ENCODE data around the gene SLC25A45. TPM values are rescaled to one million over a fixed set of nuclear protein-coding genes. Genes with fewer than 3 reads are reported as not detected.

The SLC25A45 gene
- total RNA-seq, 2 donors from 2014 or later, result 11.7 to 13.3 TPM

DNA sequence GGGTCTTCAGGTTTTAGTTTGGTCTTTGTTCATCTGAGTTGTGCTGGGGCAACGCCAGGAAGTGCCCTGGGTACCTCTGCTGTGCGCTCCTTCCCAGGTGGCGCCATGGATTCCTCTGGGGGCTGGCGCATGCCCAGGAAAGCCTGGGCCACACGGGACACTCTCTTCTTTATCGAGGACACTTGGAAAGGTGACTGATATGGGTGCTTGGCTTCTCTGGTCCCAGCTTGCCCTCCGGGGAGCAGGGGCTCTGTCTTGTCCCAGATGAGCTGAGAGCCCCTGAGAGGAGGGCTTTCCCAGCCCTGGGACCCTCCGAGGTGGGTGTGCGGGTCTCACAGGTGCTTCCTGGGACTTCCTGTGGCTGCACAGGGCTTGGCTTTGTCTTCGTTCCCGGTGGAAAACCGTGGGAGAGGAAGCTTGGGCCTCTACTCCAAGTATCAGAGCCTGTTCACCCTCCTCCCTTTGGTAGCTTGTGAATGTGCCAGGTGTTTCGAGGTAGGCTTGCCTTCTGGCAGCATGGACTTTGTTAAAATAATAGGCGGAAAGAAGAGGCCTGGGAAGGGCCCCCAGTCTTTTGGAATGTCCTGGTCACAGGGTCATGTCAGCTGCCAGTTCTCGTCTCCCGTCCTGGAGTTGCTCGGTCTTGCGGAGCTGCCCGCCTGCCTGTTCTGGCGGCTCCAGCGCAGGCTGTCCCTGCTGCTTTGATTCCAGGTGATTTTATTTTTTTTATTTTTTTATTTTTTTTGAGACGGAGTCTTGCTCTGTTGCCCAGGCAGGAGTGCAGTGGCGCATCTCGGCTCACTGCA is 30.0 kb upstream of the SLC25A45 start:
- Histone ChIP-seq H3K27ac (no peak overlapping the region), H3K36me3 (no peaks in the 10 kb centered on the region), H3K4me3 (no peak overlapping the region), H3K4me1 (replicated peaks) (peaks cover 4% of the 10 kb centered on the region), H3K9me3 (no peaks in the 10 kb centered on the region), H3K27me3 (replicated peaks; ENCODE audit: insufficient read depth) (no peaks in the 10 kb centered on the region)
- no peak for DNase-seq (ENCODE audit: low spot score)
- TF ChIP-seq, protein P1, sequence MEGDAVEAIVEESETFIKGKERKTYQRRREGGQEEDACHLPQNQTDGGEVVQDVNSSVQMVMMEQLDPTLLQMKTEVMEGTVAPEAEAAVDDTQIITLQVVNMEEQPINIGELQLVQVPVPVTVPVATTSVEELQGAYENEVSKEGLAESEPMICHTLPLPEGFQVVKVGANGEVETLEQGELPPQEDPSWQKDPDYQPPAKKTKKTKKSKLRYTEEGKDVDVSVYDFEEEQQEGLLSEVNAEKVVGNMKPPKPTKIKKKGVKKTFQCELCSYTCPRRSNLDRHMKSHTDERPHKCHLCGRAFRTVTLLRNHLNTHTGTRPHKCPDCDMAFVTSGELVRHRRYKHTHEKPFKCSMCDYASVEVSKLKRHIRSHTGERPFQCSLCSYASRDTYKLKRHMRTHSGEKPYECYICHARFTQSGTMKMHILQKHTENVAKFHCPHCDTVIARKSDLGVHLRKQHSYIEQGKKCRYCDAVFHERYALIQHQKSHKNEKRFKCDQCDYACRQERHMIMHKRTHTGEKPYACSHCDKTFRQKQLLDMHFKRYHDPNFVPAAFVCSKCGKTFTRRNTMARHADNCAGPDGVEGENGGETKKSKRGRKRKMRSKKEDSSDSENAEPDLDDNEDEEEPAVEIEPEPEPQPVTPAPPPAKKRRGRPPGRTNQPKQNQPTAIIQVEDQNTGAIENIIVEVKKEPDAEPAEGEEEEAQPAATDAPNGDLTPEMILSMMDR (IDR thresholded peaks at IDR 0.05), result no peak
- TF ChIP-seq POLR2A (IDR thresholded peaks at IDR 0.05) (no peak), POLR2AphosphoS5 (IDR thresholded peaks at IDR 0.05) (no peak)
- WGBS, result 73% methylated on average over 21 of the region's 24 CpGs
- intact Hi-C loops (cut with DNase I), result loop anchor here (10.0 kb wide), 1 partner anchor 48 kb away; no protein-coding TSS in a partner anchor

DNA sequence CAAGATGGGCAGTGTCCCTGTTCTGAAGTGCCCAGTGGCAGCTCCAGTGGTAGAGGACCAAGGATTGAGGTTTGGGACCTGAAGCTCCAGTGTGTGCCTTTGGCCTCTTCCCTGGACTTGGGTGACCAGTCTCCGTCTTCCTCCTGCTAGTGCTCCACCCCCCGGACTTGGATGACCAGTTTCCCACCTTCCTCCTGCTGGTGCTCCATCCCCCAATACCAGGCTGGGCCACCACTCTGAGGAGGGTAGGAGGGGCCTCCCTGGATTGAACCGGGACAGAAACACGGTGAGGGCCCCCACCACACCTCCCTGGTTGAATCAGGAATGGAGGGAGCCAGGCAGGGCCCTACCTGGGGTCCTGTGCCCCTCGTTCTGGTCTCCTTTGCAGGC is 29.2 kb upstream of the SLC25A45 start:
- no peak overlapping the region for H3K27ac ChIP-seq
- no peak for DNase-seq (ENCODE audit: low spot score)
- TF ChIP-seq POLR2A (IDR thresholded peaks at IDR 0.05), result no peak

DNA sequence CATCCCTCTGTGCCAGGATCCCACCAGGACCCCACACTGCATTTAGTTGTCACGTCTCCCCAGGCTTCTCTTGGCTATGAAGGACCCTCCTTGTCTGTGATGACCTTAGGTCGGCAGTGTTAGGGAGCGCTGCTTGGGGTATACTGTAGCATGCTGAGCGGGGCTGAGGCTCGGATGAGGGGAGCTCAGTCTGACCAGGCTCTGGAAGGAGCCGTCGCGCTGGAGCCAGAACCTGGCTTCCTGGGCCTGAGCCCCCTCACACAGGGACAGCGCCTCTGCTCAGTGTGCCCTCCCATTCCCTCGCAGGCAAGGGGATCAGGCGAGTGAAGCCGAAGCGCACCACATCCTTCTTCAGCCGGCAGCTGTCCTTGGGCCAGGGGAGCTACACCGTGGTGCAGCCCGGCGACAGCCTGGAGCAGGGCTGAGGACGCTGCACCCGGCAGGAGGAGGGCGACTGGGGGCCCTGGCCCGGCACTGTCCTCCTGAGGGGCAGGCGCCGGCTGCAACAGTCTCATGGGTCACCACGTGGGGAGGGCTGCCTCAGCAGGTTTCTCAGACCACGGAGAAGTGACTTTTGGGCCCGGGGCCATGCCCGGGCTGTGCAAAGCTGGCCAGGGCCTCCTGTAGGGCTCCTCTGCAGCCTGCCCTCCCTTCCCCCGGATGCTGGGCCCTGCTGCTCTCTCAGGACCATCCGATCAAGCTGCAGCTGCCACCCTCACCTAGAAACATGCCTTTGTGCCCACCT is 28.7 kb upstream of the SLC25A45 start:
- 90% methylated on average over 24 of the region's 29 CpGs for WGBS
- H3K27me3 ChIP-seq (replicated peaks; ENCODE audit: insufficient read depth), result no peaks in the 10 kb centered on the region
- no peak for DNase-seq (ENCODE audit: low spot score)
- no peak overlapping the region for H3K27ac ChIP-seq
- no peaks in the 10 kb centered on the region for H3K4me1 ChIP-seq (replicated peaks)
- H3K36me3 ChIP-seq, result no peaks in the 10 kb centered on the region
- no peaks in the 10 kb centered on the region for H3K9me3 ChIP-seq
- intact Hi-C loops (cut with DNase I), result loop anchor here (10.0 kb wide), 1 partner anchor 46 kb away; no protein-coding TSS in a partner anchor
- TF ChIP-seq POLR2AphosphoS5 (IDR thresholded peaks at IDR 0.05), result no peak
- TF ChIP-seq, protein P1 (IDR thresholded peaks at IDR 0.05), result no peak
- no peak overlapping the region for H3K4me3 ChIP-seq

More for the DNA sequence above, 29.2 kb upstream of the SLC25A45 start:
- intact Hi-C loops (cut with DNase I), result loop anchor here (10.0 kb wide), 1 partner anchor 47 kb away; no protein-coding TSS in a partner anchor
- Histone ChIP-seq H3K9me3 (no peaks in the 10 kb centered on the region), H3K36me3 (no peaks in the 10 kb centered on the region), H3K27me3 (replicated peaks; ENCODE audit: insufficient read depth) (no peaks in the 10 kb centered on the region), H3K4me3 (no peak overlapping the region), H3K4me1 (replicated peaks) (no peaks in the 10 kb centered on the region)
- WGBS, result 64% methylated on average over 5 of the region's 5 CpGs

DNA sequence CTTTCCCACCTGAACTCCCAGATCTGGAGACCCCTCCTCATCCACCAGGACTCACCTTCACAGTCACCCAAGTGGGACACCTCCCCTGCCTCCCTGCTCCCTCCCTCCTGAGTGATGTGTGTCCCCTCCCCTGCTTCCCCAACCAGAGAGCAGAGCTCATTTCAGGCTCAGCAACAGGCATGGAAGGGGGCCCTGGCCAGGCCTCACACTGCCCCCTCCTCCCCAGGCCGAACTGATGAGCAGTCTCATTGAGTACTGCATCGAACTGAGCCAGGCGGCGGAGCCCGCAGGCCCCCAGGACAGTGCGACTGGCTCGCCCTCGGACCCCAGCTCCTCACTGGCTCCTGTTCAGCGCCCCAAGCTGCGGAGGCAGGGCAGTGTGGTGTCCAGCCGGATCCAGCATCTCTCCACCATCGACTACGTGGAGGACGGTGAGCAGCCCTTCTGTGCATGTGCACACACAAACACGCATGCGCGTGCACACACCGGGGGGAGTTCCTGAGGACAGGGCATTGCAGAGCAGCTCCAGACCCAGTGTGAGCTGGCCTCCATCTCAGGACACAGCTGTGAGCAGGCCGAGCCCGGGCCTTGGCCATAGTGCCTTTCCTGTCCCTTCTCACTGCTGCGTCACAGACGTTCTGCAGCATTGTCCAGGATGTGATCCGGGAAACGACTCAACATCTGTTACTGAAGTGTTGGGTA is 22.3 kb upstream of the SLC25A45 start:
- Histone ChIP-seq H3K27ac (no peak overlapping the region), H3K27me3 (replicated peaks; ENCODE audit: insufficient read depth) (no peaks in the 10 kb centered on the region), H3K4me1 (replicated peaks) (no peaks in the 10 kb centered on the region), H3K9me3 (no peaks in the 10 kb centered on the region), H3K4me3 (no peak overlapping the region), H3K36me3 (peaks cover 0 to 17% of the 10 kb centered on the region in 2 donors)
- intact Hi-C loops (cut with DNase I), result no loop called here
- 97% methylated on average over 24 of the region's 24 CpGs for WGBS
- DNase-seq (ENCODE audit: low spot score), result no peak
- TF ChIP-seq POLR2A (IDR thresholded peaks at IDR 0.05) (no peak), POLR2AphosphoS5 (IDR thresholded peaks at IDR 0.05) (no peak)
- TF ChIP-seq, protein P1 (IDR thresholded peaks at IDR 0.05), result no peak

DNA sequence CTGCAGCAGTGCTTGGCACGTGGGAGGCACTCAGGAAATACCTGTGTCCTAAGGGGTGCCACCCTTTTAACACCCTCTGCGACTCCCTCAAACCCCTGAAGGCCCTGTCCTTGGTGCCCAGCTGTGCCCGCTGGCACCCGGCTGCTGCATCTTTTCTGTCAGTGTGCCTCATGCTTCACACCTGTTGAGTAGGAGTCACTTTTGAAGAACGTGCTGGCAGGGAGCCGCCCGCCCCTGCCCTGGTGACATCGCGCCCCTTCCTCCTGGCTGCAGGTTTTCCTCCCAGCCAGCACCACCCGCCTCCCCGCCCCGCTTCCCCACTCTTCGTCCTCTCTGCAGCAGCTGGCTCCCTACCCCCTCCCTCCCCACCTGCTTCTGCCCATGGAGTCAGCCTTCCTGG is 21.8 kb upstream of the SLC25A45 start:
- Histone ChIP-seq H3K9me3 (no peaks in the 10 kb centered on the region), H3K4me1 (replicated peaks) (no peaks in the 10 kb centered on the region), H3K4me3 (no peak overlapping the region), H3K27ac (no peak overlapping the region), H3K36me3 (peaks cover 0 to 22% of the 10 kb centered on the region in 2 donors), H3K27me3 (replicated peaks; ENCODE audit: insufficient read depth) (no peaks in the 10 kb centered on the region)
- 81% methylated on average over 13 of the region's 13 CpGs for WGBS
- intact Hi-C loops (cut with DNase I), result no loop called here
- TF ChIP-seq POLR2AphosphoS5 (IDR thresholded peaks at IDR 0.05) (no peak), POLR2A (IDR thresholded peaks at IDR 0.05) (no peak)
- TF ChIP-seq, protein P1 (IDR thresholded peaks at IDR 0.05), result no peak
- no peak for DNase-seq (ENCODE audit: low spot score)
